ENCODE measurements around the gene TAF5L.
A peak's percentile ranks its signal among the peaks of the same experiment; 100 is the strongest.
"Not testable (repeated sequence)": the region's sequence is repeated elsewhere in the genome, so short reads cannot be mapped to it uniquely, and the experiment has no call there.

The TAF5L gene

GRCh38 chr1:229563701-229564100 is 62.2 kb downstream of the TAF5L start:
- DNase-seq: no peak

DNA sequence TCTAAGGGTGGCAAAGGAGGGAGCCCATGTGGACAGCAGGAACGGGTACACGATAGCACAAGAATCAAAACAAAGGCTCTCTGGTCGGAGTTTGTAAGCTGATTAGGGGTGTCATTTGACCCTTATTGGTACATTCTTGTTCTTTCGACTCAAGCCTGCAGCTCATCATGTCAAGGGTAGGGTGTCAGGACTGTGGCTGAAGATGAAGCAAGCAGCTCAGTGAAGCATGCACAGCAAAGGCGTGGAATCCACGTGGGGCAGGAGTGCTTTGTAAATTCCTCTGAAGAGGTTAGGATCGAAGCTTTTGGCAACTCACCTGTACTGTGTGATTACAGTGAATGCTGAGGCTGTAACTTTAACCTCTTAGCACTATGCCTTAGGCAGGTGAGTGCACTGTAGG is 62.7 kb downstream of the TAF5L start:
- DNase-seq: no peak

- no peak for DNase-seq
Measured at GRCh38 chr1:229562686-229563085, 63.2 kb downstream of the TAF5L start.

DNA sequence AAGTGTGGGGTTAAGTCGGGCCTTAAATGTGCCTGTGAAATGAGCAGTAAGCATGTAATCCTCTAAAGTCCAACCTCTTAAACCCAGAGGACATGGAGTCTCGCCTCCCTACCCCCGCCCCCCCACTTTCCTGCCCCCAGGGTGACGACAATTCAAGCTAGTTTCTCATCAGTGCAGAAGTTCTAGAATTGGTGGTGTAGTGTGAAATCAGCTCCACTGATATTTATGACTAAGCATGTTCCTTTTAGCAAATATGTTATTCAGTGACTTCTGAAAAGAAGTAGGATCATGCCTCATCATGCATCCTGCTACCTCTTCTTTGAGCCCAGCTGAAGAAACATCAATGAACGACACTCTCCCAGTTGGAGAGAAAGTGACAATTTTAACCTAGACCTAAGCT is 64.8 kb downstream of the TAF5L start:
- DNase-seq: no peak

- DNase-seq: not testable (repeated sequence)
Measured at GRCh38 chr1:229560124-229560523, 65.8 kb downstream of the TAF5L start.

DNA sequence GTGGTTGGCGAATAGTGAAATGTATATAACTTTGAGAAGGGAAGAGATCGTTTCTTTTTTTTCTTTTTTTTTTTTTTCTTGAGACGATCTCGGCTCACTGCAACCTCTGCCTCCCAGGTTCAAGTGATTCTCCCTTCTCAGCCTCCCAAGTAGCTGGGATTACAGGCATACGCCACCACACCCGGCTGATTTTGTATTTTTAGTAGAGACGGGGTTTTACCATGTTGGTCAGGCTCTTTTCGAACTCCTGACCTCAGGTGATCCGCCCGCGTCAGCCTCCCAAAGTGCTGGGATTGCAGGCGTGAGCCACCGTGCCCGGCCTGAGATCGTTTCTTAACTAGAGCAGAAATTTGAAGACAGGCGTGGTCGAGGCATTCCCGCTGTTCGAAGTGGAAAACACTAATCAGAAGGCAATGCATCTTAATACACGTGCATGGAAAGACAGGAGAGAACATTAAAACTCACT is 66.6 kb downstream of the TAF5L start:
- not testable (repeated sequence) for DNase-seq

DNA sequence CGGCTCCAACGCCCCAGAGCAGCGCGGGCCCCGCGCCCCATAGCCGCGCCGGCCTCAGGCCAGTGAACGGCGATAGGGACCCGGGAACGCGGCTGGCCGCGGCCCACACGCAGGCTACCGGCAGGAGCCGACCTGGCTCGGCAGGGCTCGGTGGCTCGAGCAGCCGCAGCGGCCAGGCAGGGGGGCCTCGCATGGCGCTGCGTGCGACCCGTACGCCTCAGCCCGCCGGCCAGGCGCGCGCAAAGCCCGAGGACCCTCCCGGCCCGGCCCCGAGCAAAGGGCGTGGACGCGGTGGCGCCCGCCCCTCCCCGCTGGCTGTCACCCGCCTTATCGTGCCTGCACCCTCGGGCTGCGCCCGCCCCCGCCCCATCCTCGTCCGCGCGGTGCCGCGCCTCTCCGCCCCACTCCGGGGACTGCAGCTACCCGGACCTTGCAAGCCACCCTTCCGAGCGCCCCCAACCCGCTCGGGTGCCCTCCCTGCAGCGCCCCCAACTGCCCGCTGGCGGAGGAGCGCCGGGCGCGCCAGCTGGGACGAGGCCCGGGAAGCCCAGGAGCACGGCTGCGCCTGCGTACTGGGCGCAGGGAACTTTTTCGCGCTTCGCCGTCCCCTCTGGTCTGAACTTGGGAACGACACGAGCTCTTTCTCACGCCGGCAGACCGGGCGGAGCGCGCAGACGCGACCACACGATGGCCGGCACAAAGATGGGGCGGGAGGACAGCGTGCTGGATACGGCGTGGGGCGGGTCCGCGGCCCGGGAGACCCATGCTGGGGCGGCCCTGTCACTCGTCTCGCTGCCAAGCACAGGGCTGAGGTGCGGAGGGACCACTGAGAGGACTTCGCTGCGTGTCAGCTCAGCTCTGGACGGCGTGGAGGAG is 67.2 kb downstream of the TAF5L start, which contains the start of gene ABCB10:
ABCB10 (minus strand) TSS at position 248 of the 876 bp plus-strand sequence; CDS start at position 193, 55 bp downstream.
- peak; percentile 99 for DNase-seq

DNA sequence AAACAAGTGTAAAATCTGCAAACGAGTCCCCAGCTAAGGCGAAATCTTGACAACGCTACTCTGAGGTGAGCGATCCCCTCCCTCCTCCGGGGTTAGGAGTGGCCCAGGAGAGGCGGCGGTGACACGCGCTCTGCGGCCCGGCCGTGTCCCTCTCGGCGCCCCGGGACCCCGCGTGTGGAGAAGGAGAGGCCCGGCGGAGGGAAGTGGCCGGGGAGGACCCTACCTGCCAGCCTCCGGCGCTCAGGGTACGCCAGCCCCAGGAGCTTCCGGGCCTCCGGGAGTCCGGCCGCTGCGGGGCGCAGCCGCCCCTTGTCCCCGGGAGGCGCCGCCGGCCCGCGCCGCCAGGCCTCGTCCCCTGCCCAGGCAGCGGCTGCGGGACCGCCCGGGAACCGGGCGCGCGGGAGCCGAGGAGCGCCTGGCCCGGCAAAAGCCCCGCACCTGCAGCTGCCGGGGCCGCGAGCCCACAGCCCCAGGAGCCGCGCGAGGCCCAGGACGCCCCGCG is 68.0 kb downstream of the TAF5L start:
- no peak for DNase-seq

DNA sequence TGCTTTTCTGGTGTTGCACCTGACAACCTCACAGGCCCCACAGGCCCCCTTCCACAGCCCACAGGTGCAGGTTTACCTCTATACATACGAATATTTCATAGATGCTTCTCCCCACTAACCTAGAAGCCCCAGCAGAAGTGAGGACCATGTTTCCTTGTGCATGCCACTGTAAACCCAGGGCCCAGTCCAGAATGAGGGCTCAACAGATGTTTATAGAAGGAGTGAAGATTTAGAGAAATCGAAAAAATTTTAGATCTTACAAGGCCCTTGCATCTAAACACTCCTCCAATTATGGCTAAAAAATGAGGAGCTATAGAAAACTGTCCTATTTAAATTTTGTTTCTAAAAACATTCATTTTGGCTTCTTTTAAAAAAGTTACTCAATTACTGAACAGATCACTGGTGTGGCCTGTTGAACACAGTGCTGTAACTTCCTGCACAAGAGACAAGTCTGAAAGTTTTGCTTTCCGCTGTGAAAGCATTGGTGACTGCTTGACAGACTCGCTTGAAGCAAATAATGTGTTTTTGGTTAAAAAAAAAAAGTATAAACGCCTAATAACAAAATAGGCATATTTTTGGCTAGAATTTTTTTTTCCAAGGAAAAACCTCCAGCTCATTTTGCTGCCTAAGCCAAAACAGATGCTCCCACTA is 68.6 kb downstream of the TAF5L start:
- DNase-seq: no peak

DNA sequence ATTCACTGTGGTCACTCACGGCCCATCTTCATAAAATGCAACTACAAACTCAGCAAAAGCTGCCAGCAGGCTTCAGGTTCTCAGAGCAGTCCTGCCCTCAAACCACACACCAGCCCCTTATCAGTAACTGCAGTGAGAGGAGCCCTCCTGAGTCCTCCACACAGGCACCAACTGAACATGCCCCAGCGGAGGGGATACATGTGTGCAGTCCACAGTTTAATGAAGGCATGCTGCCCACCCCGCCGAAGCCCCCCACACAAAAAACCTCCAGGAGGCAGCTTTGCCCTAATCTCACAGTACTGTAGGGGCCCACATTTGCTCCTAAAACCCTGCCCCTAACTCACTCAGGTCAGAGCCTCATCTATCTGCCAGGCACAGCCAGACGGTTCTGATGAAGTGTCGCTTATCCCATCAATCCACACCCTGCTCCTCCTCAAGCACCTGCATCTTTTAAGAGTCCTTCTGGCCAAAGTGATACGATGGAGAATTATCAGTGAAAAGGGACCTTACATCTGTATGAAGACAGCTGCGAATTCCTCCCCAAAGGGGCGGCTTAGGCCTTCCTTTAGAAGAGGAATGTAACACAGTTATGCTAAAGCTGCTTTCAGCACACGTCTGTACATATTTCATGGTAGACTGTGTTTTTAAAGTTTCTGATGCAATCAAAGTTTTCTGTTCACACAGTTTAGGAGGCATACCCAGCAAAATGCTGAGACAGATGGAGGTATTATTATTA is 70.9 kb downstream of the TAF5L start:
- DNase-seq: no peak

GRCh38 chr1:229553621-229554130 is 72.2 kb downstream of the TAF5L start:
- no peak for DNase-seq

DNA sequence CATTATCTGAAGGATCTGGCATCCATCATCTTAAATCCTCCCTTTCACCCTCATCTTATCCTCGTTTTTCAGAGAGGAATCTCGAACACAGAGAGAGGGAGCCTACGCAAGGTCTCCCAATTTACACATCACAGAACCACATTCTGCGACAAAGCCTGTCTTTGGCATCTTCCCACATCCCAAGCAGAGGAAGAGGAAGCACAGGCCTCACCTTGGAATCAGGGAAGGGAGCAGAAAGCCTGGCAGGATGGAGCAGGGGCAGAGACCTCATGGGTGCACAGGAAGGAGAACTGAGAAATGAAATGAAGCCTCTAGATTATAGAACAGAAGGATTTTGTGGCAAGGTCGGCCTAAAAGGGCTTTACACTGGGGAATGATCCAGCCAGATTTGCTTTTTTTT is 73.2 kb downstream of the TAF5L start:
- DNase-seq: no peak

GRCh38 chr1:229550812-229551567 is 74.9 kb downstream of the TAF5L start:
- no peak for DNase-seq

- no peak for DNase-seq
Measured at GRCh38 chr1:229547542-229547941, 78.4 kb downstream of the TAF5L start.

DNA sequence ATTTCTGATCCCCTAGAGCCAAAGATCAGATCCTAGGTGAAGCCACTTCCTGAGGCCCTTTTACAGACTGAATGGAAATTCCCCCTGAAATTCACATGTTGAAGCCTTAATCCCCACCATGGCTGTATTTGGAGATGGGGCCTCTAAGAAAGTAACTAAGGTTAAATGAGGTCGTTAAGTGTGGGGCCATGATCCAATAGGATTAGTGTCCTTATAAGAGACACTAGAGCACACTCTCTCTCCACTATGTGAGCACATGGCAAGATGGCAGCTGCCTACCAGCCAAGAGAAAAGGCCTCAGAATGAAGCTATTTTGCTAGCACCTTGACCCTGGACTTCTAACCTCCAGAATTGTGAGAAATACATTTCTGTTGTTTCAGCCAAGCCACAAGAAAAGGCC is 81.3 kb downstream of the TAF5L start:
- DNase-seq: no peak

Data from GDM1 (cell line).